ENCODE data around the gene HS6ST3. TPM values are rescaled to one million over a fixed set of nuclear protein-coding genes. Genes with fewer than 3 reads are reported as not detected.

Gene HS6ST3
- total and polyA plus RNA-seq, 2 donors (not counting 1 experiment from before 2014, with no cell fraction given) = not detected

GRCh38 chr13:96221471-96221870 lies 131.6 kb downstream of the HS6ST3 start:
- DNase-seq (ENCODE audit: low read depth in 2 of 2) = no peak
- H3K4me3 ChIP-seq (replicated peaks in 1 of 4; ENCODE audit: control extremely low read depth in 1 of 4, insufficient read depth in 1 of 4, low read depth in 3 of 4, low read length in 4 of 4) = no peak overlapping the region
- no peaks in the 10 kb centered on the region for H3K9me3 ChIP-seq (ENCODE audit: control insufficient read depth, insufficient read depth, low read depth, low read length)
- no peaks in the 10 kb centered on the region for H3K36me3 ChIP-seq (ENCODE audit: control insufficient read depth, insufficient read depth, low read length)
- TF ChIP-seq EZH2 (IDR thresholded peaks at IDR 0.05; ENCODE audit: low read length, missing control alignments) (no peak), CTCF (conservative IDR thresholded peaks at IDR 0.05 in 1 of 2, IDR thresholded peaks at IDR 0.05 in 1 of 2; ENCODE audit: low read depth in 1 of 2, low read length in 2 of 2) (no peak)
- no peak overlapping the region for H3K9ac ChIP-seq (ENCODE audit: insufficient read depth, low read length)
- no peaks in the 10 kb centered on the region for H4K20me1 ChIP-seq (ENCODE audit: control insufficient read depth, extremely low read depth, insufficient read depth, low read length)
- H2AFZ ChIP-seq (ENCODE audit: low read length) = no peak overlapping the region
- H3K4me1 ChIP-seq (ENCODE audit: control insufficient read depth, extremely low read depth, insufficient read depth, low read length) = no peaks in the 10 kb centered on the region
- H3K79me2 ChIP-seq (ENCODE audit: control insufficient read depth, insufficient read depth, low read length) = no peaks in the 10 kb centered on the region
- H3K27ac ChIP-seq (ENCODE audit: insufficient read depth, low read length) = no peak overlapping the region
- no peak overlapping the region for H3K4me2 ChIP-seq (ENCODE audit: extremely low read depth, insufficient read depth, low read length)
- no peaks in the 10 kb centered on the region for H3K27me3 ChIP-seq (ENCODE audit: control insufficient read depth, insufficient read depth, low read length)

GRCh38 chr13:96223231-96223630 lies 133.3 kb downstream of the HS6ST3 start:
- H3K79me2 ChIP-seq (ENCODE audit: control insufficient read depth, insufficient read depth, low read length) = no peaks in the 10 kb centered on the region
- H3K4me1 ChIP-seq (ENCODE audit: control insufficient read depth, extremely low read depth, insufficient read depth, low read length) = no peaks in the 10 kb centered on the region
- no peak for TF ChIP-seq EZH2 (IDR thresholded peaks at IDR 0.05; ENCODE audit: low read length, missing control alignments)
- no peak for TF ChIP-seq CTCF (conservative IDR thresholded peaks at IDR 0.05 in 1 of 2, IDR thresholded peaks at IDR 0.05 in 1 of 2; ENCODE audit: low read depth in 1 of 2, low read length in 2 of 2)
- H3K27me3 ChIP-seq (ENCODE audit: control insufficient read depth, insufficient read depth, low read length) = no peaks in the 10 kb centered on the region
- no peak overlapping the region for H3K27ac ChIP-seq (ENCODE audit: insufficient read depth, low read length)
- no peak overlapping the region for H3K4me2 ChIP-seq (ENCODE audit: extremely low read depth, insufficient read depth, low read length)
- no peak for DNase-seq (ENCODE audit: low read depth in 2 of 2)
- H3K9ac ChIP-seq (ENCODE audit: insufficient read depth, low read length) = no peak overlapping the region
- H3K36me3 ChIP-seq (ENCODE audit: control insufficient read depth, insufficient read depth, low read length) = no peaks in the 10 kb centered on the region
- no peaks in the 10 kb centered on the region for H3K9me3 ChIP-seq (ENCODE audit: control insufficient read depth, insufficient read depth, low read depth, low read length)
- no peak overlapping the region for H2AFZ ChIP-seq (ENCODE audit: low read length)
- no peaks in the 10 kb centered on the region for H4K20me1 ChIP-seq (ENCODE audit: control insufficient read depth, extremely low read depth, insufficient read depth, low read length)
- H3K4me3 ChIP-seq (replicated peaks in 1 of 4; ENCODE audit: control extremely low read depth in 1 of 4, insufficient read depth in 1 of 4, low read depth in 3 of 4, low read length in 4 of 4) = no peak overlapping the region

- Histone ChIP-seq H4K20me1 (ENCODE audit: control insufficient read depth, extremely low read depth, insufficient read depth, low read length) (no peaks in the 10 kb centered on the region), H3K9ac (ENCODE audit: insufficient read depth, low read length) (no peak overlapping the region), H3K27me3 (ENCODE audit: control insufficient read depth, insufficient read depth, low read length) (no peaks in the 10 kb centered on the region), H3K36me3 (ENCODE audit: control insufficient read depth, insufficient read depth, low read length) (no peaks in the 10 kb centered on the region), H3K79me2 (ENCODE audit: control insufficient read depth, insufficient read depth, low read length) (no peaks in the 10 kb centered on the region), H3K4me2 (ENCODE audit: extremely low read depth, insufficient read depth, low read length) (no peak overlapping the region), H3K4me3 (replicated peaks in 1 of 4; ENCODE audit: control extremely low read depth in 1 of 4, insufficient read depth in 1 of 4, low read depth in 3 of 4, low read length in 4 of 4) (no peak overlapping the region), H3K4me1 (ENCODE audit: control insufficient read depth, extremely low read depth, insufficient read depth, low read length) (no peaks in the 10 kb centered on the region), H2AFZ (ENCODE audit: low read length) (no peak overlapping the region), H3K27ac (ENCODE audit: insufficient read depth, low read length) (no peak overlapping the region), H3K9me3 (ENCODE audit: control insufficient read depth, insufficient read depth, low read depth, low read length) (no peaks in the 10 kb centered on the region)
- peak in 1 of 2 donors; percentile 30 for TF ChIP-seq CTCF (conservative IDR thresholded peaks at IDR 0.05 in 1 of 2, IDR thresholded peaks at IDR 0.05 in 1 of 2; ENCODE audit: low read depth in 1 of 2, low read length in 2 of 2)
- no peak for TF ChIP-seq EZH2 (IDR thresholded peaks at IDR 0.05; ENCODE audit: low read length, missing control alignments)
- DNase-seq (ENCODE audit: low read depth in 2 of 2) = peak in 1 of 2 donors; percentile 6
Measured at GRCh38 chr13:96229356-96229755, 139.4 kb downstream of the HS6ST3 start.
